ENCODE measurements around the gene PLD4. TPM values are rescaled to one million over a fixed set of nuclear protein-coding genes. Genes with fewer than 3 reads are reported as not detected.
"Not testable (repeated sequence)": the region's sequence is repeated elsewhere in the genome, so short reads cannot be mapped to it uniquely, and the experiment has no call there.

PLD4 gene
- polyA plus RNA-seq (2013, experiment 1 of 2; ENCODE audit: insufficient read length) = 0.18 TPM
- polyA plus RNA-seq (2013, experiment 2 of 2; ENCODE audit: insufficient read length) = 0.32 TPM

GRCh38 chr14:104924421-104925213, at the start of gene PLD4:
Gene PLD4, plus strand, starts transcription at chr14:104924879. Its CDS starts 2,262 bp downstream, at chr14:104927141.
- no peak for DNase-seq

GRCh38 chr14:104875412-104875751, 49.3 kb upstream of the PLD4 start:
- no peak for DNase-seq

- DNase-seq = no peak
Measured at GRCh38 chr14:104875811-104876210, 48.9 kb upstream of the PLD4 start.

GRCh38 chr14:104876251-104876699, 48.4 kb upstream of the PLD4 start:
- DNase-seq = no peak

GRCh38 chr14:104877066-104877805, 47.4 kb upstream of the PLD4 start:
- no peak for DNase-seq

GRCh38 chr14:104877806-104878550, 46.7 kb upstream of the PLD4 start:
- no peak for DNase-seq

GRCh38 chr14:104878582-104878981, 46.1 kb upstream of the PLD4 start:
- no peak for DNase-seq

- DNase-seq = no peak
Measured at GRCh38 chr14:104879201-104879982, 45.3 kb upstream of the PLD4 start.

- no peak for DNase-seq
Measured at GRCh38 chr14:104879983-104880565, 44.6 kb upstream of the PLD4 start.

GRCh38 chr14:104880584-104881210, 44.0 kb upstream of the PLD4 start:
- DNase-seq = no peak

GRCh38 chr14:104881369-104881979, 43.2 kb upstream of the PLD4 start:
- no peak for DNase-seq

GRCh38 chr14:104882325-104882973, 42.2 kb upstream of the PLD4 start:
- DNase-seq = no peak

- no peak for DNase-seq
Measured at GRCh38 chr14:104882991-104883660, 41.6 kb upstream of the PLD4 start.

- DNase-seq = no peak
Measured at GRCh38 chr14:104883681-104884361, 40.9 kb upstream of the PLD4 start.

GRCh38 chr14:104884381-104884780, 40.3 kb upstream of the PLD4 start:
- DNase-seq = not testable (repeated sequence)

- no peak for DNase-seq
Measured at GRCh38 chr14:104885031-104885972, 39.4 kb upstream of the PLD4 start.

- DNase-seq = no peak
Measured at GRCh38 chr14:104885973-104886689, 38.5 kb upstream of the PLD4 start.

Measured in fibroblast of skin of abdomen (primary cell).